A549 (cell line): Measurements from ENCODE around the gene USP15. TPM values are rescaled to one million over a fixed set of nuclear protein-coding genes. Genes with fewer than 3 reads are reported as not detected.

ENCODE experiments used
- ATAC-seq, 2 experiments: fragments of 200-7000 bp in 1 of 2; fragments of >200 bp in 1 of 2; cut with Nextera tagmentation in 1 of 2; cut with Tn5 transposase in 1 of 2; 3 replicates each; pipeline versions ENCODE4 v1.8.0 to v1.9.1; 2018 to 2020; ENCODE audit warnings: mild to moderate bottlenecking in 1 of 2, moderate library complexity in 1 of 2
- CTCF ChIA-PET: fragments of 300-600 bp; sonication (Branson Sonifier 250); formaldehyde crosslinking; extraction: SDS; loops from one replicate; lab custom pipeline; 2021; ENCODE audit warnings: antibody characterized with exemption, inconsistent platforms; lab: Yijun Ruan, JAX
- POLR2A ChIA-PET: fragments of 350-600 bp; formaldehyde crosslinking; extraction: SDS; loops from one replicate; lab custom pipeline; 2021; ENCODE audit warnings: antibody characterized with exemption, inconsistent platforms; lab: Yijun Ruan, JAX
- DNase-seq, 2 experiments: peaks; one replicate each; pipeline versions ENCODE4 v3.0.0 to v3.0.0-alpha.2; 2011 to 2016; ENCODE audit warnings: low read depth in 1 of 2, low spot score in 1 of 2
- FAIRE-seq: peaks from 2 replicates; lab custom pipeline; 2011; peaks lifted over from hg19 to GRCh38; lab: Jason Lieb, UNC
- H3K27ac ChIP-seq, 2 experiments: fragments of >200 bp; sonication (Bioruptor Twin); formaldehyde crosslinking; 3 replicates each; pipeline ENCODE4 v1.5.1; 2016 to 2017
- H3K4me1 ChIP-seq: fragments of >200 bp; sonication (Bioruptor Twin); formaldehyde crosslinking; 3 replicates; pipeline ENCODE4 v1.6.1; 2016
- H3K4me2 ChIP-seq: fragments of >200 bp; sonication (Bioruptor Twin); formaldehyde crosslinking; 3 replicates; pipeline ENCODE4 v1.6.1; 2016
- H3K4me3 ChIP-seq: fragments of >200 bp; sonication (Bioruptor Twin); formaldehyde crosslinking; 3 replicates; pipeline ENCODE4 v1.5.1; 2016
- H3K9me3 ChIP-seq: fragments of >200 bp; sonication (Bioruptor Twin); formaldehyde crosslinking; 3 replicates; pipeline ENCODE4 v1.6.1; 2016
- BCL3 ChIP-seq: fragments of >200 bp; sonication (Bioruptor Twin); formaldehyde crosslinking; IDR thresholded peaks from 3 replicates; pipeline ENCODE4 v1.6.1; 2016
- CBX8 ChIP-seq: fragments of 200-600 bp; sonication (generic); IDR thresholded peaks from 2 replicates; pipeline ENCODE4 v1.6.1; 2016
- CHD2 ChIP-seq: fragments of 150-350 bp; IDR thresholded peaks from 2 replicates; pipeline ENCODE4 v1.6.1; 2014; ENCODE audit warnings: low read length; ENCODE audit not compliant: partially characterized antibody
- EHF ChIP-seq: fragments of 250-450 bp; sonication (Bioruptor Pico); IDR thresholded peaks from 2 replicates; pipeline ENCODE4 v1.5.0; 2020; ENCODE audit warnings: mild to moderate bottlenecking
- EHMT2 ChIP-seq: fragments of 200-600 bp; sonication (generic); IDR thresholded peaks from 2 replicates; pipeline ENCODE4 v1.6.1; 2016; ENCODE audit warnings: antibody characterized with exemption, low read depth, mild to moderate bottlenecking, moderate library complexity
- EP300 ChIP-seq, 2 experiments: fragments of >200 bp; sonication (Bioruptor Twin); formaldehyde crosslinking; IDR thresholded peaks; 2 replicates in 1 of 2; 3 replicates in 1 of 2; pipeline ENCODE4 v1.6.1; 2016 to 2017
- ESRRA ChIP-seq: fragments of 150-350 bp; IDR thresholded peaks from 2 replicates; pipeline ENCODE4 v1.6.1; 2014; ENCODE audit warnings: mild to moderate bottlenecking, low read length, borderline replicate concordance
- FOXS1 ChIP-seq: fragments of 250-450 bp; sonication (Bioruptor Pico); IDR thresholded peaks from 2 replicates; pipeline ENCODE4 v1.5.0; 2020; ENCODE audit warnings: mild to moderate bottlenecking, moderate library complexity
- GATA3 ChIP-seq: IDR thresholded peaks from 2 replicates; pipeline ENCODE4 v1.6.1; 2012; ENCODE audit warnings: borderline replicate concordance
- HDAC2 ChIP-seq: fragments of 200-600 bp; sonication (generic); IDR thresholded peaks from 2 replicates; pipeline ENCODE4 v1.6.1; 2016
- HOXB13 ChIP-seq: fragments of 250-450 bp; sonication (Bioruptor Pico); IDR thresholded peaks from 2 replicates; pipeline ENCODE4 v1.5.0; 2020; ENCODE audit warnings: low read depth, mild to moderate bottlenecking, moderate library complexity
- JUN ChIP-seq, 2 experiments: fragments of >200 bp; sonication (Bioruptor Twin); formaldehyde crosslinking; IDR thresholded peaks; 2 replicates in 1 of 2; 3 replicates in 1 of 2; pipeline ENCODE4 v1.6.1; 2016 to 2017
- MAFK ChIP-seq: fragments of 450-650 bp; IDR thresholded peaks from 2 replicates; pipeline ENCODE4 v1.6.1; 2014; ENCODE audit not compliant: partially characterized antibody
- MAZ ChIP-seq: fragments of 150-350 bp; IDR thresholded peaks from 2 replicates; pipeline ENCODE4 v1.6.1; 2014; ENCODE audit warnings: antibody characterized with exemption, low read depth, low read length, borderline replicate concordance
- NPAS2 ChIP-seq: fragments of 250-450 bp; sonication (Bioruptor Pico); IDR thresholded peaks from 2 replicates; pipeline ENCODE4 v1.8.0; 2022; ENCODE audit warnings: mild to moderate bottlenecking, moderate library complexity, borderline replicate concordance
- NR3C1 ChIP-seq: fragments of >200 bp; sonication (Bioruptor Twin); formaldehyde crosslinking; IDR thresholded peaks from 3 replicates; pipeline ENCODE4 v1.6.1; 2017
- PBX3 ChIP-seq: IDR thresholded peaks from 2 replicates; pipeline ENCODE4 v1.6.1; 2012
- POLR2A ChIP-seq: IDR thresholded peaks from 2 replicates; pipeline ENCODE4 v1.6.1; 2012; ENCODE audit warnings: mild to moderate bottlenecking, low read length
- RCOR1 ChIP-seq: fragments of 150-350 bp; IDR thresholded peaks from 2 replicates; pipeline ENCODE4 v1.6.1; 2014; ENCODE audit warnings: antibody characterized with exemption, low read length, low read depth
- RNF2 ChIP-seq: fragments of 200-600 bp; sonication (generic); IDR thresholded peaks from 2 replicates; pipeline ENCODE4 v1.6.1; 2016; ENCODE audit warnings: low read depth, mild to moderate bottlenecking, antibody characterized with exemption, moderate library complexity, borderline replicate concordance
- SMC3 ChIP-seq: fragments of >200 bp; sonication (Bioruptor Twin); formaldehyde crosslinking; IDR thresholded peaks from 3 replicates; pipeline ENCODE4 v1.6.1; 2018; ENCODE audit warnings: inconsistent platforms
- TFCP2L1 ChIP-seq: fragments of 250-450 bp; sonication (Bioruptor Pico); IDR thresholded peaks from 2 replicates; pipeline ENCODE4 v1.5.0; 2021; ENCODE audit warnings: mild to moderate bottlenecking
- ZC3H11A ChIP-seq: fragments of 450-650 bp; IDR thresholded peaks from 2 replicates; pipeline ENCODE4 v1.6.1; 2014; ENCODE audit warnings: antibody characterized with exemption, mild to moderate bottlenecking
- WGBS: methylation state at CpG from one replicate; pipeline ENCODE4 v1.1.6; 2017; ENCODE audit errors: missing lambda C conversion rate; 5-methylcytosine and 5-hydroxymethylcytosine counted together
- polyA plus RNA-seq, 4 experiments: library from polyadenylated mRNA; depleted of rRNA in 3 of 4; stranded (reverse); fragments of >200 nt; fragmentation: RNase III in 1 of 4; extraction: RNeasy Plus Mini Kit Qiagen cat#74134 plus additional on column Dnase treatment in 1 of 4; gene quantifications; 2 replicates in 3 of 4; 3 replicates in 1 of 4; pipeline ENCODE4 v1.2.3, GENCODE V29; 2011 to 2017
- TF ChIP-seq, protein P1 (sequence below): IDR thresholded peaks from 2 replicates; pipeline ENCODE4 v1.6.1; 2012
- TF ChIP-seq, protein P2 (sequence below): fragments of 150-350 bp; IDR thresholded peaks from 2 replicates; pipeline ENCODE4 v1.6.1; 2014; ENCODE audit warnings: low read depth, mild to moderate bottlenecking, low read length

Gene USP15
- polyA plus RNA-seq, 2 of the 4 experiments (the other 2 are of a cell fraction), result 30.4 to 67.6 TPM

- Histone ChIP-seq H3K9me3 (no peaks in the 10 kb centered on the region), H3K4me1 (no peaks in the 10 kb centered on the region), H3K4me2 (no peak overlapping the region), H3K27ac (no peak overlapping the region), H3K4me3 (no peak overlapping the region)
- 95% methylated on average over 2 of the region's 2 CpGs for WGBS
- TF ChIP-seq NR3C1, result no peak
- no peak for TF ChIP-seq ZC3H11A
- no peak for TF ChIP-seq GATA3
- TF ChIP-seq ESRRA, result no peak
- TF ChIP-seq NPAS2 (CRISPR knock-in tag), result no peak
- no peak for TF ChIP-seq JUN (IDR thresholded peaks at IDR 0.05)
- TF ChIP-seq HDAC2, result no peak
- TF ChIP-seq HOXB13 (CRISPR knock-in tag), result no peak
- no peak for TF ChIP-seq RCOR1
- TF ChIP-seq TFCP2L1, result no peak
- TF ChIP-seq, protein P1, sequence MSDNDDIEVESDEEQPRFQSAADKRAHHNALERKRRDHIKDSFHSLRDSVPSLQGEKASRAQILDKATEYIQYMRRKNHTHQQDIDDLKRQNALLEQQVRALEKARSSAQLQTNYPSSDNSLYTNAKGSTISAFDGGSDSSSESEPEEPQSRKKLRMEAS, result no peak
- TF ChIP-seq CHD2, result no peak
- TF ChIP-seq EP300 (IDR thresholded peaks at IDR 0.05), result no peak
- TF ChIP-seq POLR2A, result no peak
- no peak for TF ChIP-seq SMC3
- ChIA-PET CTCF (no interaction called here), POLR2A (no interaction called here)
- DNase-seq, result no peak
- ATAC-seq, result no peak
- no peak for FAIRE-seq
These were observed 58.9 kb downstream of the USP15 start for GRCh38 chr12:62319058-62319457.

- POLR2A ChIA-PET, result no interaction called here
- Histone ChIP-seq H3K4me2 (no peak overlapping the region), H3K4me3 (no peak overlapping the region), H3K27ac (no peak overlapping the region)
- CTCF ChIA-PET, result no interaction called here
- TF ChIP-seq, protein P2, sequence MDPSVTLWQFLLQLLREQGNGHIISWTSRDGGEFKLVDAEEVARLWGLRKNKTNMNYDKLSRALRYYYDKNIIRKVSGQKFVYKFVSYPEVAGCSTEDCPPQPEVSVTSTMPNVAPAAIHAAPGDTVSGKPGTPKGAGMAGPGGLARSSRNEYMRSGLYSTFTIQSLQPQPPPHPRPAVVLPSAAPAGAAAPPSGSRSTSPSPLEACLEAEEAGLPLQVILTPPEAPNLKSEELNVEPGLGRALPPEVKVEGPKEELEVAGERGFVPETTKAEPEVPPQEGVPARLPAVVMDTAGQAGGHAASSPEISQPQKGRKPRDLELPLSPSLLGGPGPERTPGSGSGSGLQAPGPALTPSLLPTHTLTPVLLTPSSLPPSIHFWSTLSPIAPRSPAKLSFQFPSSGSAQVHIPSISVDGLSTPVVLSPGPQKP, result no peak
- no peak for TF ChIP-seq BCL3
- TF ChIP-seq, all 56 proteins: peak for 0
- Histone ChIP-seq H3K4me1 (no peaks in the 10 kb centered on the region), H3K9me3 (no peaks in the 10 kb centered on the region)
- DNase-seq (no peak), FAIRE-seq (no peak), ATAC-seq (no peak)
- WGBS, result 96% methylated on average over 3 of the region's 3 CpGs
These were observed 59.9 kb downstream of the USP15 start for GRCh38 chr12:62320054-62320453.

GRCh38 chr12:62323386-62323785, 63.2 kb downstream of the USP15 start:
- WGBS, result 94% methylated on average over 2 of the region's 2 CpGs
- no peaks in the 10 kb centered on the region for H3K4me1 ChIP-seq
- TF ChIP-seq EHMT2, result no peak
- no peak for TF ChIP-seq RNF2
- no peak for TF ChIP-seq ZC3H11A
- no peak for TF ChIP-seq CBX8
- TF ChIP-seq PBX3, result no peak
- no peak for TF ChIP-seq MAFK
- TF ChIP-seq HDAC2, result no peak
- TF ChIP-seq EHF (CRISPR knock-in tag), result no peak
- TF ChIP-seq NR3C1, result no peak
- TF ChIP-seq MAZ, result no peak
- no peak for TF ChIP-seq POLR2A
- no peak for TF ChIP-seq FOXS1
- TF ChIP-seq, all 56 proteins: peak for 0
- no peaks in the 10 kb centered on the region for H3K9me3 ChIP-seq
- ChIA-PET POLR2A (no interaction called here), CTCF (interaction anchor here (0.7 to 1.2 kb wide), 2 partner anchors 64 to 115 kb away, joined by 3 read pairs; no protein-coding TSS in a partner anchor)
- no peak overlapping the region for H3K27ac ChIP-seq
- ATAC-seq (no peak), DNase-seq (no peak), FAIRE-seq (peak; percentile 36)
- H3K4me2 ChIP-seq, result no peak overlapping the region
- no peak overlapping the region for H3K4me3 ChIP-seq
